Measurements from ENCODE around the gene ADAMTS9.

ADAMTS9 gene

DNA sequence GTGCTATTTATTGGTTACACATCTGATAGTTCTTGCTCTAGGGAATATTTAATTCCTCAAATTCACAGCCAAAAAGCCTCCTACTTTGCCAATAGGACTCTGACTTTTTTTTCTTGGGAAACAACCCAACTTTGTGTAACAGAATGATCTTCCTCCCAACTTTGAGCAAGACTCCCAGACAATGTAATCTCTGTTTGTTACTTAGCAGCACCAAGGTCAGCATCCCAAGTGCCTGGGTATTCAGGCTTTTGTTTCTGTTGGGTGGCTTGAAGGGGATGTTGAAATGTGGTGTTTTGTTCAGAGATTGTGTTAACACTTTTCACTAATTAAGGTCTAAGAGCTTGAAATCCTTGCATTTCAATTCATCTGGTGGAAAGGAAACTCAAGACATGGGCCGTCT, 115.8 kb downstream of the ADAMTS9 start:
- TF ChIP-seq CTCF (IDR thresholded peaks at IDR 0.05; ENCODE audit: insufficient read depth, low read depth, low read length, missing control alignments) = no peak
- no peak for DNase-seq (ENCODE audit: low read depth)
- H3K4me3 ChIP-seq (ENCODE audit: low read depth, low read length) = no peak overlapping the region

- no peak overlapping the region for H3K4me3 ChIP-seq (ENCODE audit: low read depth, low read length)
- no peak for TF ChIP-seq CTCF (IDR thresholded peaks at IDR 0.05; ENCODE audit: insufficient read depth, low read depth, low read length, missing control alignments)
- DNase-seq (ENCODE audit: low read depth) = no peak
Measured at GRCh38 chr3:64568895-64569517, 118.8 kb downstream of the ADAMTS9 start.

- TF ChIP-seq CTCF (IDR thresholded peaks at IDR 0.05; ENCODE audit: insufficient read depth, low read depth, low read length, missing control alignments) = no peak
- DNase-seq (ENCODE audit: low read depth) = no peak
- no peak overlapping the region for H3K4me3 ChIP-seq (ENCODE audit: low read depth, low read length)
Measured at GRCh38 chr3:64566859-64567258, 120.9 kb downstream of the ADAMTS9 start.

GRCh38 chr3:64563751-64564150, 124.0 kb downstream of the ADAMTS9 start:
- no peak overlapping the region for H3K4me3 ChIP-seq (ENCODE audit: low read depth, low read length)
- TF ChIP-seq CTCF (IDR thresholded peaks at IDR 0.05; ENCODE audit: insufficient read depth, low read depth, low read length, missing control alignments) = no peak
- no peak for DNase-seq (ENCODE audit: low read depth)

GRCh38 chr3:64561868-64562267, 125.9 kb downstream of the ADAMTS9 start:
- no peak overlapping the region for H3K4me3 ChIP-seq (ENCODE audit: low read depth, low read length)
- TF ChIP-seq CTCF (IDR thresholded peaks at IDR 0.05; ENCODE audit: insufficient read depth, low read depth, low read length, missing control alignments) = no peak
- DNase-seq (ENCODE audit: low read depth) = no peak

DNA sequence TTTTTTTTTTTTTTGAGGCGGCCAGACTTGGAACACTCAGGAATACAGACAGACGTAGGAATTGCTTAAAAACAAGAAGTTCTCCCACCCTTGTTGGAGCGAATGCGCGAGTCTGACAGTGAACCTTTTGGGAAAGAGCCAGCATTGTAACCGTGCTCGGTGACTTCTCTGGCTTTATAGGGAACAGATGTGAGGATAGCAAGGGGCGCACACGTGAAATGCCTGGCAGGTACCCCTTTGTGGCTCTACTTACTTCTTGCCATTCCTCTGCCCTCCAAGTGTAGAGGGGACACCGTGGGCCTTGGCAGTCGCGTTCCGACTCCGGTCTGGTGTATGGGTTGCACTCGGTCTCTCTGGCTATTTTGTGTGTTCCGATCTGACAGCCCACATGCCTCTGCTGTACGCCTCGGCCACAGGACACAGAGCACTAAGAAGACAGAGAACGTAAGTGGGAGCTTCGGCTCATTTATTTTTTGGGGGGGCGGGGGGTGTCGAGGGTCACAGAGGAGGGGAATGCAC, 126.4 kb downstream of the ADAMTS9 start:
- TF ChIP-seq CTCF (IDR thresholded peaks at IDR 0.05; ENCODE audit: insufficient read depth, low read depth, low read length, missing control alignments) = no peak
- no peak for DNase-seq (ENCODE audit: low read depth)
- H3K4me3 ChIP-seq (ENCODE audit: low read depth, low read length) = no peak overlapping the region

- no peak for TF ChIP-seq CTCF (IDR thresholded peaks at IDR 0.05; ENCODE audit: insufficient read depth, low read depth, low read length, missing control alignments)
- DNase-seq (ENCODE audit: low read depth) = no peak
- H3K4me3 ChIP-seq (ENCODE audit: low read depth, low read length) = no peak overlapping the region
Measured at GRCh38 chr3:64560791-64561190, 127.0 kb downstream of the ADAMTS9 start.
